KMS-11 (cell line): Measurements from ENCODE around the gene MYOCD.

Source experiments
- H2AFZ ChIP-seq: fragments of 200-600 bp; sonication (generic); 2 replicates; pipeline ENCODE4 v1.6.1; 2016; ENCODE audit warnings: antibody characterized with exemption, mixed run types, low read depth
- H3K27ac ChIP-seq: fragments of 200-600 bp; sonication (generic); 2 replicates; pipeline ENCODE4 v1.6.1; 2016; ENCODE audit warnings: mild to moderate bottlenecking, mixed run types
- H3K27me3 ChIP-seq: fragments of 200-600 bp; sonication (generic); 2 replicates; pipeline ENCODE4 v1.6.1; 2017; ENCODE audit warnings: mild to moderate bottlenecking, low read depth, mixed run types, moderate library complexity; ENCODE audit not compliant: insufficient read depth
- H3K36me3 ChIP-seq: fragments of 200-600 bp; sonication (generic); 2 replicates; pipeline ENCODE4 v1.6.1; 2017; ENCODE audit warnings: mild to moderate bottlenecking, mixed run types; ENCODE audit not compliant: insufficient read depth
- H3K4me1 ChIP-seq: fragments of 200-600 bp; sonication (generic); 2 replicates; pipeline ENCODE4 v1.6.1; 2016; ENCODE audit warnings: mild to moderate bottlenecking, low read depth, mixed run types; ENCODE audit not compliant: poor library complexity, severe bottlenecking
- H3K4me2 ChIP-seq: fragments of 200-600 bp; sonication (generic); 2 replicates; pipeline ENCODE4 v1.7.0; 2016; ENCODE audit warnings: mild to moderate bottlenecking, mixed run types
- H3K4me3 ChIP-seq: fragments of 200-600 bp; sonication (generic); IDR thresholded peaks from 2 replicates; pipeline ENCODE4 v1.6.1; 2017; ENCODE audit warnings: low read depth, low read length, mixed read lengths; ENCODE audit not compliant: insufficient read depth
- H3K79me2 ChIP-seq: fragments of 200-600 bp; sonication (generic); 2 replicates; pipeline ENCODE4 v1.6.1; 2016; ENCODE audit warnings: low read depth, mixed run types; ENCODE audit not compliant: insufficient read depth
- H3K9ac ChIP-seq: fragments of 200-600 bp; sonication (generic); 2 replicates; pipeline ENCODE4 v1.6.1; 2016; ENCODE audit warnings: mild to moderate bottlenecking, mixed run types
- H4K20me1 ChIP-seq: fragments of 200-600 bp; sonication (generic); 2 replicates; pipeline ENCODE4 v1.6.1; 2016; ENCODE audit warnings: mild to moderate bottlenecking, mixed run types; ENCODE audit not compliant: insufficient read depth
- TF ChIP-seq, protein P1 (sequence below): fragments of 200-600 bp; sonication (generic); conservative IDR thresholded peaks from 2 replicates; pipeline ENCODE4 v1.6.1; 2017; ENCODE audit warnings: low read depth, mild to moderate bottlenecking, antibody characterized with exemption, low read length, moderate library complexity, mixed read lengths

Gene MYOCD

DNA sequence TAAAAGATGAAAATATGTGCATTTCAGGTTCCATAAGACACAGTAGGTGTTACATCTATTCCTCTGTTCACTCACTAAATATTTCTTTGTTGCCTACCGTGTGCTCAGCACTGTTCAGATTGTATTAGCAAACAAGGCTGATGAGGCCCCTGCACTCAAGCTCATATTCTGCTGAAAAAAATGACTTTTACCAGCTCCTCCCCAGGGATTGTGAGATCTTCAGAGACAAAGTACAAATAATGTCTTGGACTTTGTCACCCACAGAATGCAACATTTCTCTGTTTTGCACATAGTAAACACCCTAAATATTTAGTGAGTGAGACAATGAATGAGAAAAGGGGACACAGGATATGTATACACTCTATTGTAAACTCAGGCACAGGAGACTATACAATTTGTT is 21.9 kb upstream of the MYOCD start:
- H4K20me1 ChIP-seq: no peaks in the 10 kb centered on the region
- no peaks in the 10 kb centered on the region for H3K79me2 ChIP-seq
- no peaks in the 10 kb centered on the region for H3K36me3 ChIP-seq
- no peaks in the 10 kb centered on the region for H3K27me3 ChIP-seq
- H3K4me1 ChIP-seq: no peaks in the 10 kb centered on the region
- no peak overlapping the region for H3K4me3 ChIP-seq
- H3K4me2 ChIP-seq: no peak overlapping the region
- H3K9ac ChIP-seq: no peak overlapping the region
- TF ChIP-seq, protein P1, sequence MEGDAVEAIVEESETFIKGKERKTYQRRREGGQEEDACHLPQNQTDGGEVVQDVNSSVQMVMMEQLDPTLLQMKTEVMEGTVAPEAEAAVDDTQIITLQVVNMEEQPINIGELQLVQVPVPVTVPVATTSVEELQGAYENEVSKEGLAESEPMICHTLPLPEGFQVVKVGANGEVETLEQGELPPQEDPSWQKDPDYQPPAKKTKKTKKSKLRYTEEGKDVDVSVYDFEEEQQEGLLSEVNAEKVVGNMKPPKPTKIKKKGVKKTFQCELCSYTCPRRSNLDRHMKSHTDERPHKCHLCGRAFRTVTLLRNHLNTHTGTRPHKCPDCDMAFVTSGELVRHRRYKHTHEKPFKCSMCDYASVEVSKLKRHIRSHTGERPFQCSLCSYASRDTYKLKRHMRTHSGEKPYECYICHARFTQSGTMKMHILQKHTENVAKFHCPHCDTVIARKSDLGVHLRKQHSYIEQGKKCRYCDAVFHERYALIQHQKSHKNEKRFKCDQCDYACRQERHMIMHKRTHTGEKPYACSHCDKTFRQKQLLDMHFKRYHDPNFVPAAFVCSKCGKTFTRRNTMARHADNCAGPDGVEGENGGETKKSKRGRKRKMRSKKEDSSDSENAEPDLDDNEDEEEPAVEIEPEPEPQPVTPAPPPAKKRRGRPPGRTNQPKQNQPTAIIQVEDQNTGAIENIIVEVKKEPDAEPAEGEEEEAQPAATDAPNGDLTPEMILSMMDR: no peak
- no peak overlapping the region for H2AFZ ChIP-seq
- no peak overlapping the region for H3K27ac ChIP-seq

DNA sequence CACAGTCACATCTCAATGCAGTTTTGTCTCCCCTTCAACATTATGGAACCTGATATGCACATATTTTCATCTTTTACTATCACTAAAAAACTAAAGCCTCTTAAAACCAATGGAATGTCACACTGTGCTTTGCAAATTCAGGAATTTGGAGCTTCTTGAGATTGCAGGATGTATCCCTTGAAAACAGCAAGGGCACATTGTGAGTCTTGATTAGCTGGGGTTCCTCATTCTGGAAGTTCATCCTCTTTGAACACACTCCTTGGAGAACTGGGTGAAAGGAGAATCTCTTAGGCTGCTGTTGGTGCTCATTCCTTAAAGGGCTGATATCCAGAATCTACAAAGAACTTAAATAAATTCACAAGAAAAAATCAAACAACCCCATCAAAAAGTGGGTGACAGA is 21.1 kb upstream of the MYOCD start:
- no peak overlapping the region for H3K27ac ChIP-seq
- TF ChIP-seq, protein P1: no peak
- no peaks in the 10 kb centered on the region for H3K36me3 ChIP-seq
- H3K4me3 ChIP-seq: no peak overlapping the region
- no peaks in the 10 kb centered on the region for H3K27me3 ChIP-seq
- no peak overlapping the region for H2AFZ ChIP-seq
- no peaks in the 10 kb centered on the region for H3K4me1 ChIP-seq
- no peaks in the 10 kb centered on the region for H4K20me1 ChIP-seq
- no peaks in the 10 kb centered on the region for H3K79me2 ChIP-seq
- H3K9ac ChIP-seq: no peak overlapping the region
- H3K4me2 ChIP-seq: no peak overlapping the region

DNA sequence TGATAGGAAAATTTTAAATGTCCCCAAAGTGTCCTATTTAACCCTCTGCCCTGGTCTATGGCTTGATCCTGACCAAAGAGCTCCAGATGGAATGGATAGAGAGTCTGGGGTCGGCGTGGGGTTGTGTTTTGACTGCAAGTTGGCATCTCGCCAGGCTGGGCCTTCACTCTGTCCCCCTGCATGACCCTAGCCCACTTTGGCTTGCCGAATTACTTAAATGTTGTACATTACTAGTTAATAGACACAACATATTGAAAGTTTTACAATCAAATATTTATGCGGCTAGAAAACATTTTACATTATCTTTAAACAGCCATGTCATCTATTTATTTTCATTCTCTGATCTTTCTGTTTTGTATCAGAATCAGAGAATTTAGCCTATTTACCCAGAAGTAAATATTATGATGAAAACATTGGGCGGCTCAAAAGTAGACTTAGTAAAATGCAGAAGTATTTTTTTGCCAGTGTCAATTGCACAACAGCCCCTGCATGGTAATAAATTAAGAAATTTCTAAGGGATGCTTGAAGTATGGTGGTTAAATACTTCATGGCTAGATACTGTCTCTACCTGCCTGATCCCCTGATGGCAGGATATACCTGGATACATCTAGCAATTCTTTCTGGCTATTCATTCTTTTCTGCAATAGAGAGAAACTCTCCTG is 18.8 kb upstream of the MYOCD start:
- H3K9ac ChIP-seq: no peak overlapping the region
- H4K20me1 ChIP-seq: no peaks in the 10 kb centered on the region
- no peaks in the 10 kb centered on the region for H3K4me1 ChIP-seq
- H3K79me2 ChIP-seq: no peaks in the 10 kb centered on the region
- no peak overlapping the region for H2AFZ ChIP-seq
- no peak overlapping the region for H3K27ac ChIP-seq
- H3K36me3 ChIP-seq: no peaks in the 10 kb centered on the region
- no peak overlapping the region for H3K4me3 ChIP-seq
- H3K4me2 ChIP-seq: no peak overlapping the region
- TF ChIP-seq, protein P1: no peak
- no peaks in the 10 kb centered on the region for H3K27me3 ChIP-seq

DNA sequence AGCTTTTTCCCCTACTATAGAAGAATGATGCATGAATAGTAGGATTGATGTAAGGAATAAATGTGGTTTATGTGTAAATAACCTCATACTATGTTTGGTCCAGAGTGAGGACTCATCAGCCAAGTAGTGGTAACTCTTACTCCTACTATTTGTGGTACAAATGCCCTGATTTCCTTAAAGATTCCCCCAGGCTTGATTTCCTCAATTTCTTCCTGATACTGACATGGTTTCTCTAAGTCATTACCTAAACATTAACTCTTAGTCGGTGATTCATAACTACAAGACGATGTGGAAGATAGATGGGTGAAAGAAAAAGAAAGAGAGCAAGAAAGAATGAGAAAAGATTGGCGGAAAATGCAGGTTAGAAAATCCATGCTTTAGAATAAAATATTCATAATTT is 17.2 kb upstream of the MYOCD start:
- no peak overlapping the region for H3K4me2 ChIP-seq
- no peaks in the 10 kb centered on the region for H4K20me1 ChIP-seq
- TF ChIP-seq, protein P1: no peak
- H3K36me3 ChIP-seq: no peaks in the 10 kb centered on the region
- no peak overlapping the region for H3K9ac ChIP-seq
- H3K4me3 ChIP-seq: no peak overlapping the region
- H3K79me2 ChIP-seq: no peaks in the 10 kb centered on the region
- no peak overlapping the region for H2AFZ ChIP-seq
- H3K27ac ChIP-seq: no peak overlapping the region
- no peaks in the 10 kb centered on the region for H3K4me1 ChIP-seq
- no peaks in the 10 kb centered on the region for H3K27me3 ChIP-seq
